Stimulated activated CD8-positive, alpha-beta memory T cell treated with anti-CD3 and anti-CD28 coated beads, Interleukin-12 subunit alpha, Interleukin-12 subunit beta, amount 100 ng/mL, for 4 hours (primary cell): ENCODE measurements around the gene TNS3.

Experiments
- DNase-seq: peaks from one replicate; pipeline ENCODE4 v3.0.0-alpha.2; 2020; ENCODE audit warnings: low read depth

TNS3 gene

DNA sequence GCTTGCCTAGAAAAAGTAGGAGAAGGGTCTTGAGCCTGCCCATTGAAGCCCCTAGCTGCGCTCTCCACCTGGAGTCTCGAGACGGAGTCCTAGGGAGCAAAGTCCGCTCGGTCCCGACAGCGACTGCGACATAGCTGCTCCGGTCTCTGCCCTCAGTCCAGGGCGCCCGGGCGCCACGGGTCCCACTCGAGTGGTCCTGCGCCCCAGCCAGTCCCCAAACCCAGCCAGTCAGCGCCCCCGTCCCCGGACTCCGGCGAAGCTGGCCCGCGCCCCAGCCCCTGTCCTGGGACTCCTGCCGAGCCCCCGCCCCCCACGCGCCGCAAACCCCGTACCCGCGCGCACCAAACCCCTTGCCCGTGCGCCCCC is 490 bp downstream of the TNS3 start:
- DNase-seq: no peak

DNA sequence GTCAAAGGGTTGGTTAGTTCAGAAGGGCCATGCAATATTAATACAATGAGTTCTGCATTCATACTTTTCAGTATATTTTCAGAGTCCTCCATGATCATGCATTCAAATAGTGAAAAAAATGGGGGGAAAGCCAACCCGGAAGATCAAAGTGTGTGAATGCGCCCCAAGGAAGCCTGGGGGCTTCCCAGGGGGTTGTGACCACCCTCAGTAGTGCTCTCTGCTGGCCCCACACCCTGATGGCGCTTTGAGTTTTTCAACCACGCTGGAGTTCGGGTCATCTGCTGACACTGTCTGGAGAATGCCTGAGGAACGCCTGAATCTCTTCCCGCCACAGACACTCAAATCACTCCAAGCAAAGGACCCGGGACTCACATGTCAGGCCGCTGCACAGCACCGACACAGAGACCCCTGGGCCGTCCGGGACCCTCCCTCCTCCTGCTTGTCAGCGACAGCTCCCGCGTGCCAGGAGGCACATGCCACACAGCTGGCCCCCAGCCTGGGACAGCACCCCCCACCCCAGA is 1.0 kb downstream of the TNS3 start:
- no peak for DNase-seq

DNA sequence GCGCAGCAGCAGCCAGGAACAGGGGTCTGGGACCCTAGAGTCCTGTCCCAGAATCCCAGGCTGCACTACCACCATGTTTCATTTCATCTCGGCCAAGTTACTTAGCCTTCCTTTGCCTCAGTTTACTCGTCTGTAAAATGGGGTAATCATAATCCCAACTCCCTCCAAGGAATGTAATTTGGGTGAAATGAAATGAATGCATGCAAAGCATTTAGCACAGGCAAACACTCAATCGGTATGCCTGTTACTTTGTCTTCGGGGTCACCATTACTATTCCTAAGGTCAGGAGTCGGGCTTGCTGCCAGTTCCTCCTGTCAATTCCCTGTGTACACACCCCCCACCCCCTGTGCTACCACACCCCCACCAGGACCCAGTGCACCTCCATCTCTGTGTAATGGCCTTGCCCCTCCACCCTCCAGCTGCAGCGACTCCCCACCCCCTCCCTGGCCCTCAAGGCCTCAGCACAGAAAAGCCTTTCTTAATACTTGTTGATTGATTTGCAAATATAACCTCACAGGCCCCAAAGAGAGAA is 1.7 kb downstream of the TNS3 start:
- no peak for DNase-seq

DNA sequence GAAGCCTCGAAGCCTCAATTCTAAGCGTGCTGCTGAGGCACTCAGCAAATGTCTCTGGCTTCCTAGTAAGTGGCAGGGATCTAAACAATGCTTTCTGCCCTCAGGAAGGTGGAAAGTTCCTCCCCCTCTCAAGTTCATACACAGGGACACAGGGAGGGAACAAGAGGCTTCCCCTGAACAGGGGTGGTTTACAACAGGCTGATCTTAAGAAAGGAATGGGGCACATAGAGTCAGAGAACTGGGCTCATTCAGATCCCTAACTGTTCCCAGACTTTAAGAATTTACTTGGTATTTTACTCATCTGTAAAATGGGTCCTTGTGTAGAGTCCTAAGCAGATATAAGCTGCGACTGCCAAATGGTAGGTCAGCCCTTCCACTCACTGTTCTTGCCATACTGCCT is 2.5 kb downstream of the TNS3 start:
- DNase-seq: no peak

DNA sequence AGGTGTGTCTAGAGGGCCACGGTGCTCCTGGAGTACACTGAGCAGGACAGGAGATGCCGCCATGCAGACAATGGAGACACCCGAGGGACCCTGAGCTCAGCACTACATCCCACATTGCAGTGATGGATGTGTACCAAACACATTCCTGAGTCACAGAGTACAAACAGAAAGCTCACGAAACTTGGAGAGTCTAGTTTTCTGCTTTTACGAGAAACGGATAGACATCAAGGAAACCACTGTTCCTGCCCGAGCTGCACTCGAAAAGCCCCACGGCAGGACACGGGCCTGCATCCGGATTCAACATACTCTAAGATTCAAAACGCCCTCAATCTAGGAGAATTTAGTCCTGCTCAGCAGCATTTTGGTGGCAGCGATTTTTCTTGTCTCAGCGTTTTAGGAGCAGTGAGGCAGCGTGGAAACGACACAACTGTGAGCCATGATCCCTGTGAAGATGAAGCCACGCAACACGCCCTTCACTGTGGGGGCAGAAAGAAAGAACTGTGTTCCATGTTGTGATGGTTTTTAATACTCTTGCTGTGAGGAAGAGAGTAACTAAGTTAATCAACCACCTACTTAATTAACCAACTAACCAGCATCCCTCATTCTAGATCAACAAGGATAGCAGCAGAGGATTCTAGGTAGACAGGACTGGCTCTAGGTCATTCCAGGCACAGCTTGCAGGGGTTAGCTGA is 3.2 kb downstream of the TNS3 start:
- no peak for DNase-seq

DNA sequence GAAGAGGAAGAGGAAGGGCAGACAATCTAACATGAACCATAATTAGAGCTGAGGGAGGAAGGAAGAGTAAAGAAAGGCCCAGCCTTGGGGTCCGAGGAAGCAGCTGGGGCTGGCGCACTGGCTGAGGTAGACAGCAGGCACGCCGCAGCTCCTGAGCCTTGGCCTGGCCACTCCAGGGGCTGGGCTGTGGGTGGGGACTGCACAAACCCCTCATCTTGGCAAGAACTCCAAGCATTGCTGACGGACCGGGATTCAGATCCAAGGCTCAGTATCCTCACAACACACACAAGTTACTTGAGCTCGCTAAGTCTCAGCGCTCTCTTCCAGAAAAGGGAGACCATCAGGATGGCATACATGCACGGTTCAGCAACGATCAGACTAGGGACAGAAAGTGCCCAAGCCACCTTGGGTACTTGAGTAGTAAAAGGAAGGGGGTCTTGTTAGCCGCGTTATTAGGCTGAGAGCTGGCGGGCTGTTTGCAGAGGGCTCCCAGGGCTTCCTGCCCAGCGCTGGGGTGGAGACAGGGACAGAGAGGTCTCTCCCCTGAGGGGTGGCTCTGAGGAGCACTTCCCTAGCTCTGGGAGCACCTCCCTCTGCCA is 4.5 kb downstream of the TNS3 start:
- DNase-seq: no peak

DNA sequence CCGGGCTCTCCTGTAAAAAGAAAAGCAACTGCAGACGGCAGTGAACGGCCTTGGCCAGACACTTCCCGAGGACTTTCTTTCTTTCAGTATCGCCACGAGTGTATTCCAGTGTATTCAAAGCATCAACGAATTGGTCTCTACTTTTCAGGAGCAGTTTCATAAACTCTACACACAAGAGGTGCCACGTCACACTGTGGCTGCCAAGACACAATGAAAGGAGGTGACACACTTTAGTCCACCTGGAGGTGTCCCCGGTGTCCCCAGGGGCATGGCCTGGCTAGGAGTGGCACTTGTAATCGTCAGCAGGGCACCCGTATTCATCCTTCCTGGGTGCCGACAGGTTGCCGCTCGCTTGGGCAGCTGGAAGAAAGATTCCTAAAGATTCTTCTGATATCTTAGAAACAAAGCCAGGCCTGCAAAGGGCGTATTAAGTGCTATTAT is 5.0 kb downstream of the TNS3 start:
- no peak for DNase-seq

DNA sequence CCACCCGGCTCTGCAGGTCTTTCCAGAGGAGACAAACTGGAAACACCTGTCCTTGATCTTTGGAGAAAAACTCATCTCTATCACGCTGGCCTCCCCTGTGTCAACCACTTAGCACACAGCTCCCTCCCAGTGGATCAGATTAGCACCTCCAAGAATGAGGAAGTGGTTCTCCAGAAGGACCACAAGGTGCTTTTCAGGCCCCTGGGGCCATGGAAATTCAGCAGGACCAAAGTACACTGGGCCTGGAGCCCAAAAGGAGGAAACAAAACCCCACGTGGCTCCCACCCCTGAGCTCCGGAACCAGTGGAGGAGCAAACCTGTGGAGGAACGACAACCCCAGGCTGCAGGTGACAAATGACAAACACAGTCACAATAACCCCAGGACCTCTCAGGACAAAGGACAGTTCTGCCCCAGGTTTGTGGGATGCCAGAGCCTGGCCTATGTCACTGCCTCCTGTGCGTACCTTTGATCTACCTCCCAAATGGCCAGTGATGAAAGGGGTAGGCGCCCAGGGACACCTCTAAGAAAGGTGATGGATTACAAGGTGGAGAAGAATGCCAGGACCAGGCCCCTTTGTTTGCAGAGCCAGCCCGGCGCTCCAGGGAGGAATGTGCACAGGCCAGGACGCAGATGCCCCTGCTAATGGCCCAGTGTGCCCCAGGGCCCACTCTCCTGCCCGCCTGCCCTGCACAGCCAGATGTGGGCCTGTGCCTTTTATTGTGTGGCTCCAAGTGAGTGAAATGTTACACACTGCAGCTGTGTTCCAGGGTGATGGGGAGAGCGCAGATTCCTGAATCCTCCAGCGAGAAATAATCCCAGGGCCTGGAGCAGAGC is 5.7 kb downstream of the TNS3 start:
- DNase-seq: no peak

DNA sequence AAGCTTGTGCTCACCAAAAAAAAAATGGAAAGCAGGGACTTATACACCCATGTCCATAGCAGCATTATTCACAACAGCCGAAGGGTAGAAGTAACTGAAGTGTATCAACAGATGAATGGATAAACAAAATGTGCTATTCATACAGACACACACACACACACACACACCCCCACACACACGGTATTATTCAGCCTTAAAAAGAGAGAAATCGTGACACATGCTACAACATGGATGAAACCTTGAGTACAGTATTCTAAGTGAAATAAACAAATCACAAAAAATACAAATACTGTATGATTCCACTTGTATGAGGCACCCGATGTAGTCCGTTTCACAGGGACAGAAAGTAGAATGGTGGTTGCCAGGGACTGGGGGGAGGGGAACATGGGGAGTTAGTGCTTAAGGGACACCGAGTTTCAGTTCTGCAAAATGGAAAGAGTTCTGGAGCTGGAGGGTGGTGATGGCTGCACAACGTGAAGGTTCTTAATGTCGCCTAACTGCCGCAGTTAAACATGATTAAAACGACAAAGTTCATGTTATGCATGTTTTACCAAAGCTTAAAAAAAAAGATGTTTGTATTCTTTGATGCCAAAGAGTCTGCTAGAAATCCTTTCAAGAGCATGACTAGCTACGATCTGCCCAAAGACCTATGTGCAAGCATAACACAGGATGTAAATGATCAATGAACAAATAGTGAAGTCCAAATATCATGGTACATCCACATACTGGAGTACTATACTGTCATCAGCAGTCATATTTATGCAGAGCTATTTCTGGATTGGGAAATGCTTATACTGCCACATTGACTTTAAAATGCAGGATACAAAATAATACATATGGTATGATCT is 7.2 kb downstream of the TNS3 start:
- DNase-seq: no peak

DNA sequence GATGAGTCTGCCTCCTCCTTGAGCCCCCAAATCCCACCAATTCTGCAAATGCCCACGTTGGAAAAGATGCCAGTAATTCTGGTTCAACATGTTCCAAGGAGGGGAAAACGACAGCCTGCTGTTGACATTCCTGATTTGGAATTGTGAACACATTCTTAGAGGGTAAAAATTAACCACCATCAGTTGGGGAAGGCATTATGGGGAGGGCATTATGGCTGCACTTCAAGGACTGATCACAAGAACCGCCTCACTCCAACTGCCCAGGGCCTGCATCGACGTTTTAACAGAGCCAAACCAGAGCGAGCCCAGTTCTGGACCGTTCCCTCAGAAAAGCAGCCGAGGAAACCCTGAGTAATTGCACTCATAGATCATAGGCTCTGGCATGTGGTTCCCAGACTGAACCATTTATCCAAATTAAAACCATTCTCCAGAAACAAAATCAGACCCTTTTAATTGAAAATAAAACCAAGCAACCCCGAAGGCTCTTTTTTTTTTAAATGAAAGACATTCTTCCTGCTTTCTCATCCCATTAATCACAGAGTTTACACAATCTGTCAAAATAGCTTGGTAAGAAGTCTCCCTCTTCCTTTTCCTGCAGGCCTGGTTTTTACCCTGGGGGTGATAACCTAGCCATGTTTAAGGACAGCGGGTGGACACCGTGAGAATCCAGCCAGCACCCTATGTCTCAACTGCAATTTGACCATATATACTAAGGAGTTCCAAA is 8.0 kb downstream of the TNS3 start:
- DNase-seq: no peak

DNA sequence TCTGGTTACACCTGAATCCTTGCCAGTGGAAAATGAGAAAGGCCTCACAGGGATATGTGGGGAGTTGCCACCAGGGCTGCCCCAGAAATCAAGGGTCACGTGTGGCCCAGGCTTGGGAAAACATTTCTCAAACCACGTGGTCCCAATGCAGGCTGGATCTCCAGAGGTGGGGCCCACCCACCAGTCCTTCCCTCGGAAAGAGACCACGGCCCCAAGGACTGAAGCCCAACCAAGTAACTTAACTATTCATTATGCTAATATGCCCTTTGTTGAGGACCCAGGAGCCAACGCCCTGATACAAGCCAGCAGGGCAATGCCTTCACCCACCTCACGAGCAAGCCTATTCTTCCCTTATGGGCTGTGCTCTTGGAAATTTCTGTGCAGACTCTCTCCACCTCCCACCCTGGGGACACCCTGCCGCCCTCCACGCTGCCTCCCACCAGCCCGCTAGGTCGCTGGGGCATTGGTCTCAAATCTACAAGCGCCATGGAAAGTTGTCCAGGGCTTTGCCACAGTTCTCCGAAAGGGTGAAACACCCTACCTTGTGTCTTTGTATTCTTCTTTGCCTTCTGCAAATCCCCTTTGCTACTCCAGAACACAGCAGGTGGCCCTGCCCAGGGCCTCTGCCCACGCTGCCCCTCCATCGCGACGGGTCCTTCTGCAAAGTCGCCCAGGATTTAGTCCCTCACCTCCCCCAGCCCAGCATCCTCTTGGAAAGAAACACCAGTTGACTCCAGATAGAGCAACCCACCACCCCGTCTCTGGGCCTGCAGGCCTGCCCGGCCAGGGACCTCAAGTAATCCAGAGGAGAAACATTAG is 8.8 kb downstream of the TNS3 start:
- no peak for DNase-seq

DNA sequence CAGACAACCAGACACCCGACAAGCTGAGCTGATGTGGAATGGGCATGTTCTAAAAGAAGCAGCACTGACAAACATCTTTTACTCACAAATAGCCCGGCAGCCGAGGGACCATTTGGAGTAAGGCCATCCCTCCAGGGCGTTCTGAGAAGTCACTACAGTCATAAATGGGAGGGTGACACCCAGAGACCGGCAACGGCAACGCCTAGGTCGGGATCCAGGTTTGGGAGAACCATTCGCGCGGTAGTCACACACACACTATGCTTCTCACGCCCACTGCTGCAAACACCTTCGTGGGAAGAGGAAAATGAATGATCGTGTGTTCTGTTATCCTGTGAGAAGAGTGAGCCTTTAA is 9.8 kb downstream of the TNS3 start:
- no peak for DNase-seq

DNA sequence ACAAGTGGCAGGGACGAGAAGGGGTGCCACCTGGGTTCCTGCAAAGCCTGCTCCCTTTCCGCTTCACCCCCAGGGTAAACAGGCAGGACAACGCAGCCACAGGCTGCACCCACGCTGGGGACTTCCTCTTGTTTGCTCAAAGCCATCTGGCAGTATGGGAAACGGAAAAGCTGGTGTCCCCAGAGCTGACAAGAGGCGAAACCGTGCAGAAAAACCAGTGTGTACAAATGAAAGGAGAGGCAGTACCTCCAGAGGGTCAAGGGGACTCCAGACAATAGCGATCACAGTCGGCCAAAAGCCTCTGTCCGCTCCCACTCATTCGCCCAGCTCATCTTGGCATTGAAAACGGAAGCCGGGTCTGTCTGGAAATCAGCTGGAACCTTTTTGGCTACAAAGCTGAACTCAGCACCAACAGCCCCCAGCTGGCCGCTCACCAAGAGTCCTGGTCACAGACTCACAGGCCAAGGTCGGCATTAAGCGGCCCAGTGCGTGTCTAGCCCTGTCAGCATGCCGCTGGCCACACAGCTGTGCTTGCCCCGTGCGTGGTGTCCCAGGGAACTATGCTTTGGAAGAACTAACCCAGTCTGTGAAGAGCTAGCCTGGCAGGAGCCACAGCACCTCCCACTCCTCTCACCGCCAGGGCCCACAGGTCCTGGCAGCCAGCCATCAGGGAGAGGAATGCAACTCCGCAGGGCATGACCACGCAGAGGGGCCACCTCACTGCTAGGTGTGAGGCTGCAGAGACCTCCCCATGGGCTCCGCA is 10.4 kb downstream of the TNS3 start:
- no peak for DNase-seq

DNA sequence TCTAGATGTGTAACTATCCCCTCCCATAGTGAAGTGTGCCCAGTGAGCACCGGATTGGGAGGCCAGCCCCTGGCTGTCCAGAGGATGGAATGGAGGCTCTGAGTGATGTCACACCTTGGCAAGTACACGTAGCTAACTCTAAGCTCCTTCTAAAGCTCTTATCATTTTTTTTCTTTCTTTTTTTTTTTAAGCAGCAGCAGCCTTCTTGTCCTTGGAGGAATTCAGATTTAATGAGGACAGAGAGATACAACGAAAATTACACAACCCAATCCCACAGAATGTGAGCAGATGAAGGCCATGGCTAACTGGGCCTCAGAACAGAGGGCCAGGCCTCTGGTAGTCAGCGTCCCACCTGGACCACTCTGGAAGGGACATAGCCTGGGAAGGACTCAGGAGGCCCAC is 11.3 kb downstream of the TNS3 start:
- no peak for DNase-seq

DNA sequence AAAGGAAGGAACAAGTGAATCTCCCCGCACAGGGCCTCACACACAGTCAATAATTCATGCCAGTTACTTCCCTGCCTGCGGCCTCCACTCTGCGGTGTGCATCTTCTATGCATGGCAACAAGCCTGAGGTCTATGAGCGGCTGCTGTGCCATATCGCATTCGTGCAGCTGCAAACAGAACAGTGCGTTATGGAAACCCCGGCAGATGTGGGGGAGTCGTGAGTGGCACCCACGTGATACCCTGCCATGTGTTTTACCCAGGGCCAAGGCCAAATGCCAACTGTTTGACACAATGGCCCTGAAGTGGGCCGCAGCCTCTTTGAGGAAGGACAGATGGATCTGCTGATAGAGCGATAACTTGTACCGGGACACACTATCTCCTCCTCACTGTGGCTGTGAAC is 13.4 kb downstream of the TNS3 start:
- DNase-seq: no peak

DNA sequence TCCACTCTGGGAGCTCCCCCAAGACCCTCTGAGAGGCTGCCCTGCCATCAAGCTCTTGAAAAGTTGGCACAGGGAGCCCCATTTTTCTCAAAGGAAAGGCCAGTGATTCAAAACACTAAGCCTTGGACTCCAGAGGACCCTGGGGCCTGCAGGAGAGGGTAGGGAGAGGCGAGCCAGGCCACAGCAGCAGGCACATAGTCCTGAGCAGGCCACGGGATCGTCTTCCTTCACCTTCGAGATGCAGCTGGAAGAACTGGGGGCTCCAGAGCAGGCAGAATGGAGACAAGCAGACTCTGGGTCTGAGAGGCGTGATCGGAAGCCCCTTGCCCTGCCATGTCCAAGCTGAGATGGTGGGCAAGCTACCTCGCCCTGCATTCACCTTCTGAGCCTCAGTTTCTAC is 13.9 kb downstream of the TNS3 start:
- no peak for DNase-seq

DNA sequence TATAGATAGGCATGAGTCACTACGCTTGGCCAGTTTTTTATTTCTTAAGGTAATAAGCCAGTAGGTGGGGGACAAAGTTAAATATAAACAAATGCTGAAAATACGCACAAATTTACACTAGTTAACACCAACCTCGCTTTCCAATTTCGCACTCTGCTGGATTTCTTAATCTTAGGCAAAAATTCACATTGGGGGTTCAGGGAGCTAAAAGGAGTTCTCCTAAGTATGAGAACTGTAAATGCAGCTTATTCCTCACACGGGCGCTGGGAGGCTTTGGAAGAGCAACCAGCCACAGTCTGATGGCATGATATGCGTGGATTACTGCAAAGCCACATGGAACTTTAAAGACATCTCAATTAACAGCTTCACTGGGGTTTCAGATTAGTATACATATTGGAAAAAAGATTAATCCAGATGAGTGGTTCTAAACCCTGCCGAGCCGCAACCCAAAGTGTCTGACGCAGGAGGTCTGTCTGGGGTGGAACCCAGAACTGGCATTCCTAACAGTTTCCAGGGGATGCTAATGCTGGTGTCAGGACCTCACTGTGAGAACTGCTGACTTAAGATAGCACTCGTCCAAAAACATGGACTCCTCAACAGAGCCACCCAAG is 16.2 kb downstream of the TNS3 start:
- no peak for DNase-seq

DNA sequence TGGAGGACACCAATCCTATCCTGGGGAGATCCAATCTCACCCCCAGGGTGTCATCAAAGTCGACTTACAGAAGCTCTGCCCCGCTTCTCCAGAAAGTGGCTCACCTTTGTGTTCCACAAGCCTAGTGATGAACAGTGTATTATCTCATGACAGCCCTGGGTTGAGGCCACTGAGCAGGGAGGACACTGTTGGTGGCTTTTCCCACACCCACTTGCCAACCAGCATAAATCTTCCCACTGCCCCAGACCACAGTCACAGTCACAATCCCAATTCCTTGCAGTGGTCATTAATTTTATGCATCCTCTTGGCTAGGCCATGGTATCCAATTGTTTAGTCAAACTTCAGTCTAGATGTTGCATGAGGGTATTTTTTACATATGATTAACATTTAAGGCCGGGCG is 18.4 kb downstream of the TNS3 start:
- DNase-seq: no peak

DNA sequence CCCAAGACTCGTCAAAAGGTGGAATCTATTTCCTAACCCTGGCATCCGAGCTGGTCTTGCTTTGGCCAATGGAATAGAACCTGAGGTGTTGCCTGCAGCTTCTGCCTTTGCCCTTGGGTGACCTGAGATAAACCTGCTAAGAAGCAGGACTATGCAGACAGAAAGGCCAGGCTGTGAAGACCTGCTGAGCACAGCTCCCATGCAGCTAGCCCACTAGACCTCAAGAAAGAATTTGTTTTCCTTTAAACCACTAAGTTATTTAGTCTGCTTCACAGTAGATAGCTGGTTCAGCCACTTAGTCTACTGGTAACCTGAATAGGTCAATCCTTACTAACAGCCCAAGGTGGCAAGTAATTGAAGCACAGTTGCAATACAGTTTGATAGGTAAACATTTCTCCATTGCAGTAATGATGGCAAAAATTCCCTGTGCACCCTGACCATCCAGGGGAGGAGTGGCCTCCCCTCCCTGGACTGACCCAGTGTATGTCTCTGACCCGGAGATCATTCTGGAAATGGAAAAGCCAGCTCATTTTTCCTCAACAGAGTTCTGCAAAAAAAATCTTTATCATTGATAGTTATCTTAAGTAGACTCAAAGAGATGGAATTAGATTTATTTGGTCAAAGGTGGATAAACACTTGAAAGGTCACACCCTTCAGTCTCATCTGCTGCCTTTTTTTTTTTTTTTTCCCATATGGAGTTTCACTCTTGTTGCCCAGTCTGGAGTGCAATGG is 20.0 kb downstream of the TNS3 start:
- DNase-seq: no peak
